ENCODE results near the gene BRAT1.

Gene BRAT1

GRCh38 chr7:2510130-2510776 lies 45.1 kb downstream of the BRAT1 start:
- no peak for DNase-seq

DNA sequence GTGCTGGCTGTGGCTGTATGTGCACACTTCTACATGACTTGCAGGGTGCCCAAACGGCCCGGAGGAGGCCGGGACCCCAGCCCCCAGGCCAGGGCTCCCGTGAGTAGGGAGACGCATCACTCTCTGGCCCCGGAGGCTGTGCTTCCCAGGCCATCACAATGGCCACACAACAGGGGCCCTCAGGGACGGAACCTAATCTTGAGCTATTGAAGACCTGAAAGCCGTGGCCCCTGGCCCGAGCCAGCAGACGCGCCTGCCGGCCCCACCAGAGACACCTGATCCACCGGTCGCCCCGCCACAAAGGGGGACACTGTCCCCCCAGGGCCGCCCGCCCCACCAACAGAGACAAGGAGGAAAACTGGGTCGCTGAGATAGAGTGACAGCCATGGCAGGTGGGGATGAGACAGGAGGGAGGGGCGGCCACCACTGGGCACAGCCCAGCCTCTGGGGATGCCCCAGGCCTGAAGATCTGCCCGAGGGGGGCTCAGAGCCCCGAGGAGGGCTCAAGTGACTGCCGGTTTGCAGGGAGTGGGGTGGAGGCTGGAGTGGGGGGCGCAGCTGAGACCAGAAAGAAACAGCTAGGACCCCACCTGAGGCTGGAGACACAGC lies 45.9 kb downstream of the BRAT1 start:
- DNase-seq = no peak

GRCh38 chr7:2508327-2509215 lies 46.8 kb downstream of the BRAT1 start:
- DNase-seq = peak; percentile 82

DNA sequence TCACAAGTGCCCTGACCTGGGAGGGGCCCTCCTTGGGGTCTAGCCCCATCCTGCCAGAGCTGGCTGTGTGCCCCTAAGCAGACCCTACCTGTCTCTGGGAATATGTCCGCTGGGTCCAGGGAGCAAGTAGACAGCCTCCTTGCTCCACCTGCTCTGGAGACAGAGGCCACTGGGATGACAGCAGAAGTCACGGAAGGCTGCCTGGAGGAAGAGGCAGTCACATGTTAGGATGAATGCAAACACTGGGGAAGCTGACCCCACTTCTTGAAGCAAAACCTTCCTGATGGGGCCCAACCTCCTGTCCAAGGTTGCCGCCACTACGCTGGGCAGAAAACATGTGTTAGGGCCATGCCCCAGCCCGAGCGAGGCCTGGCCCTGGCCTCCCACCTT lies 47.4 kb downstream of the BRAT1 start:
- DNase-seq = no peak

GRCh38 chr7:2507208-2507916 lies 48.0 kb downstream of the BRAT1 start:
- DNase-seq = no peak

GRCh38 chr7:2505401-2505800 lies 49.9 kb downstream of the BRAT1 start:
- no peak for DNase-seq

GRCh38 chr7:2504889-2505375 lies 50.4 kb downstream of the BRAT1 start:
- DNase-seq = no peak

DNA sequence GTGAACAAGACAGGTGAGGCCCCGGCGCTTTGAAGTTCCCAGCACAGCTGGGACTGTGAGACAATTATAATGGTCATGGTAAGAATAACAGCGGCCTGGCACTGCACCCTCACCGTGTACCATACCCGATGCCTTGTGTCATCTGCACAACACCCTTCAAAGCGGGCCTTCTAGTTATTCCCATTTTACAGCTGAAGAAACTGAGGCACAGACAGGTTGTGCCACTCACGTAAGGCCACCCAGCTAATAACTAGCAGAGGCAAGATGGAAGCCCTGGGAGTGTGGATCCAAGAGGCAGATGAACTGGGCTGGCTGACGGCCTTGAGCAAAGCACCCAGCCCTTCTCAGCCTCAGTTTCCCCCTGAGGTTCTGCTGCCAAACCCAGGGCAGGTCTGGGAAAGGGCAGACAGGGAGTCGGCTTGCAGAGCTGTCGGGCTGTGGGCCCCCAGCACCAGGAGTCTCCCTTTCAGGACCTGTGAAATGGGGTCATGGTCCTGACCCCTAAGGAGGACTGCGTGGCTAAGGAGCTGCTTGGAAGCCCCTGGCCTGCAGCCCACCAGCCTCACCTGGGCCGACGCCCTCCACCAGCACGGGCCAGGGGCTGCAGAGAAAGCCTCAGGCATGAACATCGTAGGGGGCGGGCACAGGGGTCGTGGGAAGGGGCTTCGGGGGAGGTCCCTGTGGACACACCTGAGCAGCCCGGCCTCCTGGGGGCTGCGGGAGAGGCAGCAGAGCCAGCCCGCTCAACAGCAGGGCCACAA lies 51.0 kb downstream of the BRAT1 start:
- no peak for DNase-seq

DNA sequence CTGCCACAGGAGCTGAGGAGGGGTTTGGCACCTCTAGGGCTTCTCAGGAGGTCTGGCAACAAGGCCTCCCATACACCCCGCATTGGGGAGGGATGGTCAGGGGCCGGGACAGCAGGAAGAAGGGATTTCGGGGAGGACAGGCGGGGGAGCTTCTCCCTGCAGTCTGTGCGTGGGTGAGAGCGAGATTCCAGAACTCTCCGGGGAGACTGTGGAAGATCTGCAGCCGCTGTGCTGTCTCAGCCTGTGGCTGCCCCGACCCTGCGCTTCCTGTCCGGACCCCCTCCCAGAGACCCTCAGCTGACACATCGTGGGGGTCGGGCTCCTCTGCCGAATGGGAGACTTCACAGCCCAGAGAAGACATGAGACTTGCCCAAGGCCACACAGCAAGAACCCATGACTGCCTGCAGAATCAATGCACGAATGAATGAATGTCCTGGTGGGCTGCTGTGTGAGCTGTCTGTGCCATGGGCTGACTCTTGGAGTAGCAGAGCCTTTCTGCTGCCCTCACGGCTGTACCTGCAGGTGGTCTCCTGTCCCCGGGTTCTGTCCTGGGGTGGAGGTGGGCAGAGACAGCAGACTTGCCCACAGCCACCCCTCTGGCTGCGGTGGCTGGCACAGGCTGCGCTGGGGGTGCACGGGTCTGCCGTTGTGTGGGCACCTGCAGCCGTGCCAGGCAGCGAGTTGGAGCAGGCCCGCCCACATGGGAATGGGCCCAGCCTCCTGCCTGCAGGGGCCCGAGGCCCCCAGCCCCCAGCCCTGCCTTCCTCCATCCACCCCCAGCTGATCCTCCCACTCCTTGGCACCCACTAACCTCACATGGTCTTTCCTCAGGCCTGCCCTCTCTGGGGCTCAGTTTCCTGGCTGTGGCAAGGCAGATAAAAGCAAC lies 52.0 kb downstream of the BRAT1 start:
- no peak for DNase-seq

DNA sequence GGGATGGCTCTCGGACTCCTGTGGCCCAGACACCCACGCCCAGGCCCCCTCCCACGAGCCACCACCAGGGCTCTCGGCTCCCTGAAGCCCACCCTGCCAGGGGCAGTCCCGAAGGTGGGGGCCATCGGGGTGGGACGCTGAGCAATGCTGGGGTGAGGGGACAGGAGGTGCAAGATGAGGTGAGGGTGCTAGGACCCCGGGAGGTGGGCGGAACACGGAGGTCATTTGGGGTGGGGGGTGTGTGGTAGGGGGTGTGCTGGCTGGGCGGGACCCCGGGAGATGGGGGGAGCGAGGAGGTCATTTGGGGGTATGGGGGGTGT lies 52.7 kb downstream of the BRAT1 start:
- DNase-seq = no peak

- no peak for DNase-seq
These were observed 53.2 kb downstream of the BRAT1 start for GRCh38 chr7:2501947-2502646.

DNA sequence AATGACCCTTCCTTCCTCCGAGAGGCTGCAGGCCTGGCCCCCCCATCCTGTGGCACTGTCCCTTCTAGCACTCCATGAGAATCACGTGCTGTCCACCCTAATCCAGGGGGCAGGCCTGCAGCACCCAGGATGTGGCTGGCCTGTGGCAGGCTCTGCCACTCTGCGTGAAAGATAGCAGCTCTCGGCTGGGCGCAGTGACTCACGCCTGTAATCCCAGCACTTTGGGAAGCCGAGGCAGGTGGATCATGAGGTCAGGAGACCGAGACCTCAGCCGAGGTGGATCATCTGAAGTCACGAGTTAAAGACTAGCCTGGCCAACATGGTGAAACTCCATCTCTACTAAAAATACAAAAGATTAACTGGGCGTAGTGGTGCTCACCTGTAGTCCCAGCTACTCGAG lies 54.6 kb downstream of the BRAT1 start:
- no peak for DNase-seq

- DNase-seq = no peak
These were observed 55.4 kb downstream of the BRAT1 start for GRCh38 chr7:2499719-2500430.

GRCh38 chr7:2499181-2499580 lies 56.1 kb downstream of the BRAT1 start:
- no peak for DNase-seq

- DNase-seq = no peak
These were observed 56.6 kb downstream of the BRAT1 start for GRCh38 chr7:2498708-2499107.

- peak; percentile 86 for DNase-seq
These were observed 57.6 kb downstream of the BRAT1 start for GRCh38 chr7:2497500-2498336.

- DNase-seq = no peak
These were observed 58.3 kb downstream of the BRAT1 start for GRCh38 chr7:2497065-2497464.

GRCh38 chr7:2496375-2496774 lies 58.9 kb downstream of the BRAT1 start:
- DNase-seq = no peak
